Peyer's patch (tissue), 4 donors: Measurements from ENCODE around the gene SCFD2.

Source experiments
- CTCF ChIP-seq, 6 experiments: fragments of 450-650 bp in 4 of 6; fragments of 200-600 bp in 2 of 6; sonication (generic) in 1 of 6; IDR thresholded peaks; one replicate each; pipeline ENCODE4 v1.5.1; 2017 to 2019; ENCODE audit warnings: antibody characterized with exemption in 6 of 6, mild to moderate bottlenecking in 3 of 6, moderate library complexity in 1 of 6
- POLR2A ChIP-seq, 2 donors: fragments of 450-650 bp; IDR thresholded peaks; one replicate each; pipeline ENCODE4 v1.5.1; 2017; ENCODE audit warnings: antibody characterized with exemption in 2 of 2, mild to moderate bottlenecking in 2 of 2, moderate library complexity in 2 of 2

- TF ChIP-seq CTCF (IDR thresholded peaks at IDR 0.05) (no peak), POLR2A (IDR thresholded peaks at IDR 0.05) (no peak)
Measured at GRCh38 chr4:53000560-53000959, 365.3 kb downstream of the SCFD2 start.
